GM19324 (cell line): ENCODE measurements around the gene OPCML.

Experiments used
- ATAC-seq: cut with Tn5 transposase; IDR thresholded peaks from one replicate; pipeline ENCODE4 v1.9.1; 2021; ENCODE audit warnings: mild to moderate bottlenecking, moderate library complexity; ENCODE audit not compliant: unreplicated experiment, low FRiP score

The OPCML gene

DNA sequence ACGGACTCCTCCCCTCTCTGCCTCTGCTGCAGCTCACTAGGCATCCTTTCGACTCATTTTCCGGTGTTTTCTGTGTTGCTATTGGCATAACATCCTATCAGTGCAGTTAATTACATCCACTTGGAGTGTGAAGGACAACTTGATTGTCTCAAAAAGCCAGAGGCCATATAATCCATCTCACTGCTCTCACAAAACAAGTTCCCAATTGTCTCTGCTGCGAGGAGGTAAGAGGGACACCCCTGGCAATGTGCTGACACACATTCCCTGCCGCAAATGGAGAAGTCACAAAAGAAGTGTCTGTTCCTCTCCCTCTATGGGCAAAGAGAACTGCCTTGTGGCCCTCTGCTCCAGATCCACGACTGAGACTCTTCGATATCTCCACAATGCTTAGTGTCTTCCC lies 618.4 kb downstream of the OPCML start:
- no peak for ATAC-seq

DNA sequence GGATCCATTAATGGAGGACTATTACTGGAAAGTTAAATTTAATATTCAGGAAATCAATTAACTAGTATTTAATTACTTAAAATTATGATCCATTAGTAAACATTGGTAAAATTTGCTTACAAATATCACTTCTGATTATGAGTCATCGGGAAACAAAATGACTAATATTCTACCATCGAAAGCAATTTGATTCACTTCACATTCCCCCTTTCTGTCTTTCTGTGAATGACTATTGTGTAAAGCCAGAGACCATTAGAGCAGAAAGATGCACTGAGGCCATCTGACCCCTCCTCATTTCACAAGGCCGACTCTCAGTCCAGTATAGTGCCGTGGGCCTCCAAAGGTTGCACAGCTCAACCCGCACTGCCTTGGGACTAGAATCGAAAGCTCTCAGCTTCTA lies 619.0 kb downstream of the OPCML start:
- no peak for ATAC-seq

DNA sequence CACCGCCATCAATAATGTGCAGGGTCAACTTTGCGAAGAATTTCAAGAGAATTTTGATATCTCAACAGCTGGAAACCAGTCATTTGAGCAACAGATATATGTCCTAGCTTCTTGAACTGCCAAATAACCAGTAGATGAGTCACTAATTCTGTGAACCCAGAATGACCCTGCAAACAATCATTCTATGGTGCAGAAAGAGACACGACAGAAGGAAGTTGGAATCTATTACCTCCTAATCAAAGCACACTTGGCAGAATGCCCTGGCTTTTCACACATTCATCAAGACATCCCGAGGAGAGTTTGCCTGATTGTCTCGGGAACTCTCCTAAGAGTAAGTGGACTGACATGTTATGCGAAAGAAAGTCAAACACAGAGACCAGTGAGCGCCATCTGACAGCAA lies 621.1 kb downstream of the OPCML start:
- no peak for ATAC-seq

DNA sequence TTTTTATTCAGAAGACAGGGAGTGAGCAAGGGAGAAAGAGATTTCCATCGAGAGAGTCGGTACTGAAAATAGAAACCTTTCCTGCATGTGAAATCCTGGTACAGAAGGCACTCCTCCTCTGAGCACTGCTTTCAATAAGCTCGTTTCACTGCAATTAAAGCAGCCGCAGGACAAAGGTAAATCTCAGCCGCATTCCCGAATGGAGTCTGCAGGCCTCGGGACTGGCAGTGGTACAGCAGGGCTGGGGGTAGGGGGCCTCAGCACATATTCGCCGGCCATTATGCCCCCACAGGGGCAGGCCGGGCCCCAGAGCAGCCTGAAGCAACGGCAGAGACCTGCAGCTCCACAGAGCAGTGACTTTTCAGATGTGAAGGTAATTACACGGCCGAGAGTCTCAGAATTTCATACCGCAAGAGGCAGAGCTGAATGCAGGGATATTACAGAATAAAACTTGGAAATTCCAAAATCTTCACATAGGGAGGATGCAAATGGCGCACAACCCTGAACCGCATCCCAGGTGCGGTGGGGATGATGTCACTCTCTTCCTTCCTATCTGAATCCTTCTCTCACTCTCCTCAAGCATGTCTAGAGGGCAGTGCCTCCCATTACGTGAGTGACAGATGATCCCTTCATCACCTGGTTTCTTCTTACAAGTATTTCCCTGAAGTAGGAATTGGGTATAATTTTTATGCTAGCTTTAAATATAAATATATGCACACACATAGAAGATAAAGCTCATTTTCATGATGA lies 622.1 kb downstream of the OPCML start:
- ATAC-seq = no peak

DNA sequence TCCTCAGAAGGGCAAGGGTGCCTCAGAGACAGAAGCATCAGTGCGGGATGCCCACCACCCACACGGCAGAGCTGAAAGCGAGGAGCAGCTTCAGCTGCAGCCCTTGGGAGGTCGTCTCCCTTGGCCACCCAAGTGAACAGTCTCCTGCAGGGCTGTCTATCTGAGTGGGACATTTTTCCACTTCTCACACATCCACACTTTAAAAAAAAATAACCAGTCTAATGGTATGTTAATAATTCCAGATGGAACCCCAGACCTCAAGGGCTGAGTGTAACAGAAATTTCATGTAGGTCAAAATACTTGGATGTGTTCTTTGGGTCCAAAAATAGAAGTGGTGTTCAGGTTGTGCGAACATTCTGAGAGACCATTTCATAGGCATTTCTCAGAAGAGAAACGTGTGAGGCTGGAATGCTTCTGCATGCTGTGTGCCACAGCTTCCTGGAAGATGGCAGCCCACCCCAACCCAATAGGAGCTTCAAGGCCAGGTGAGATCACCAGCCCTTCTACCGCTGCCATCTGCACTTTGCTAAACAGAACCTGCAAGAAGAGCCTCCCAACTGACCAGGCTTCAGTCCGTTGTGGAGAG lies 623.2 kb downstream of the OPCML start:
- no peak for ATAC-seq

DNA sequence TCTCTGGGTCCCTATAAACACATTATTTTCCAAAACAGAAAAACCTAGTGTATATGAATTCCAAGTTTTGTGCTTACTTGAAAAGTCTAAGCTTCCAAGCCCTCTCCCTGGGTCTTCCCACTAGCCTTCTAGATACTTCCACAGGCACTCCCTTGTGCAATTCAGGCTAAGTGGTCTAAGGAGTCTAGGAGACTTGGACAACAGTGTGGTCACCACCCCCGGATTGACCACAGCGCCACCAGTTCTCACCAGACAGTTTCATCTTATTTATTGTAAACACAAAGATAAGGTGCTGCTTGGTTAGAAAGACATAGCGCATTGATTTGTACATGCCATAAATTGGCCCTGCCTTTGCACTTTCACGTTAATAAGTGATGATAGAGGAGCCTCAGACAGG lies 623.9 kb downstream of the OPCML start:
- no peak for ATAC-seq

DNA sequence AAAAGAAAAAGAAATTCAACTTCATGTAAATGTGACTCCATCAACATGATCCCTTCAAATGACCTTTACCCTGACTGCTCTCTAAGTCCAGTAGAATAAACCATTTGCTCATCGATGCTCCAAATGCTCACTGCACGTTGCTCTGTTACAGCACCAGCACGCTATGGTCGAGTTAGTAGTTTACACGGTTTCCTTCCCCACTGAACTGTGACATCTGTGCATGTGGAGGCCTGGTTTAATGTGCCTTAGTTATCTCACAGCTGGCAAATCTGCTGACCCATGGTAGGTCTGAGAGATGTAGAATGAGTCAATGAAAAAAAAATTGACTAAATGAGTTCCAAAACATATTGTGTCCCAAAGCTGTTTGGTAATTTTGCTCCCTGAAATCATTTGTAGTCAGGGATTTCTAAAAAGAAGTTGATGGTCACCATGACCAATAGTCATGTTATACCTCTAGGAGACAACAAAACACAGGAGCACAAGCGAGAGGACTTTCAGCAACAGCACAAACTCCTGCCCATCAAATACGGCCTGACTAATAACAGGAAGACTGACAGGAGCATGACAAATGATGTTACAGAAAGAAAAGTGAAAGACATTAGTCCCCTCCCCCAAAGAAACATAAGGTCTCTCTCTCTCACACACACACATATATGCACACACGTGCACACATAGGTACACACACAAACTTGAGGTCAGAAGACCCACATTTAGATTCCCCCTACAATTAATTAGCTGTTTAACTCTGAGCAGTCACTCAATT lies 624.5 kb downstream of the OPCML start:
- ATAC-seq = no peak

DNA sequence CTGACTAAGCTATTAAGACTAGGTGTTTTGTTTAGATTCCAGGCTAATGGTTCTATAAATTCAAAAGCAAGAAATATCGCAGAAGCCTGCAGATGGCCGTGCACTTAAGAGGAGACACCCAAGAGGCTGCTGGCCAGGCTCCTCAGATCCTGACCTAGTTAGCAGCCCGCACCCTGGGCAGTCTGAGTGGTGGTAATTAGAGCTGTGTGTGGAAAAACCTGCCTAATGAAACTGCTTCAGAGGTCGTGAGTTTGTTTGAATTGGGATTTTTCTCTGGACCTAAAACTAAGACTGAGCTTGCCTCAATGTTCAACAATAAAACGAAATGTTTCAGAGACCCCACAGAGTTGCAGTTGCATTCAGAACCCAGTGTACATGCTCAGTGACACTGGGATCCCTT lies 627.7 kb downstream of the OPCML start:
- no peak for ATAC-seq

DNA sequence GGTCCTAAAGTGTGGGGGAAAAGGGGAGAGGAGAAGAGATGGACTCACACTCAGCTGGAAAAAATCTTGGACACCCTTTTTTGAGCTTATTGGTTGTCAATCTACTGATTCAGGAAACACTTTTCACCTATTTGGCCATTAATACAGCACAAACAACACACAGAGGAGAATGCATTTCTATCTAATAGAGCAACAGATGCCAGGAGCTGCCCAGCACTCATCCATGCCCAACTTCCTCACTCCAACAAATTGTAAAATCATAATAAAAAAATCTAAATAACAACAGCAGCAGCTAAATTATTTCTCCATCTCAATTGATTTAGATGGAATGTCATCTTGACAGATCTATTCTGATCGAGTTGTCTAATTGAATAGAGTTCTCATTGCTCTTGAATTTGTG lies 628.2 kb downstream of the OPCML start:
- no peak for ATAC-seq

DNA sequence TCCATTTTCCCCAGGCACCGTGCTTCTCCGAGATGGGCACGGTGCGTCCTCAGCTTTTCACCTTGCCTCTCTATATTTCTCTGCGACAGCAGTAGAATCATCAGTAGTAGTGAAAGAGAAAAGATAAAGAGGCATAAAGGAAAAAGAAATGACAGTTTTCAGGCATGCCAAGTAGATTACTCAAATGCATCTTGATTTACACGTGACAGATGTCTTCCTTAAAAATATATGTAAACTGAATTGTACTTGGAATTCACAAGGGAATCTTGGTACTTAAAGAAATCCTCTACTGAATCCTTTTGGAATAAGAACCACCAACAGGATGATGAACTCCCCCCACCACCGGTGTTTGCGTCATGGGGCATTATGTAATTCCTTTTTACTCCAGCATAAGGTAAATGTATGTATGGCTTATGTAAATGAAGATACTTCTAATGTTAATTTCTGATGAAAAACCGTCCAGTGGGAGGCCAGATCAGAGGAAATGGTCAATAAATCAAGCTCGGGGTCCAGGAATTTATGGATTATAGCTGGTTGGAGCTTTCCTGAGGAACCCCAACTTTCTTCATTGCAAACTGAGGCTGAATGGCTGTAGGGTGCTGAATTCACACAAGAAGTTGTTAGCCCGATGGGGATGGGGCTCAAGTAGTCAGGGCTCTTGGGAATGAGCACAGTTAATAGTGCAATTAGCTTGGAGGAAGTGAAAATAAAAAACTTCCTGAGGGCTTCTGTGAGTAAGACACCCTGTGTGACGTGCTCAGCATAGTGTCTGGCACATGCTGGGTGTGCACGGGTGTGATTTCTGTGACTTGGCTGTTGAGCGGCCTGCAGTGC lies 630.4 kb downstream of the OPCML start:
- no peak for ATAC-seq

DNA sequence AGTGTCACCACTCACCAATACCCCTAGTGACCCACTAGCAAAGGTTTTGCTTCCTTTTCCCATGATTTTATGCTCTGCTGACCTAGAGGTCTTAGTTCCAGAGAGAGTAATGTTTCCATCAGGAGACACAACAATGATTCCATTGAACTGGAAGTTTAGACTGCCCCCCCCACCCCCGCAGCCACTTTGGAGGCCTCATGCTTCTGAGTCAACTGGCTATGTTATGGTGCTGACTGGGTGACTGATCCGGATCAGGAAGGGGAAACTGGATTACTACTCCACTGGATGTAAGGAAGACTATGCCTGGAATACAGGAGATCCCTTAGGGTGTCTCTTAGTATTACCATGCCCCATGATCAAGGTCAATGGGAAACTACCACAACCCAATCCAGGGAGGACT lies 633.6 kb downstream of the OPCML start:
- ATAC-seq = no peak

DNA sequence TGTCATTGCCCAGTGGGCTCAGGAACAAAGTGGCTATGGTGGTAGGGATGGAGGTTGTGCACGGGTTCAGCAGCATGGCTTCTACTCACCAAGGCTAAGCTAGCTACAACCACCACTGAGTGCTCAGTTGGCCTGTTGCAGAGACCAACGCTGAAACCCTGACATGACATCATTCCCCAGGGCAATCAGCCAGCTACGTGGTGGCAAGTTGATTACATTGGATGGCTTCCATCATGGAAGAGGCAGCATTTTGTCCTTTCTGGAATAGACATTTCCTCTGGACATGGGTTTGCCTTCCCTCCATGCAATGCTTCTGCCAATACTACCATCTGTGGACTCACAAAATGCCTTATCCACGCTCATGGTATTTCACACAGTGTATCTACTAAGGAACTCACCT lies 634.3 kb downstream of the OPCML start:
- ATAC-seq = no peak

DNA sequence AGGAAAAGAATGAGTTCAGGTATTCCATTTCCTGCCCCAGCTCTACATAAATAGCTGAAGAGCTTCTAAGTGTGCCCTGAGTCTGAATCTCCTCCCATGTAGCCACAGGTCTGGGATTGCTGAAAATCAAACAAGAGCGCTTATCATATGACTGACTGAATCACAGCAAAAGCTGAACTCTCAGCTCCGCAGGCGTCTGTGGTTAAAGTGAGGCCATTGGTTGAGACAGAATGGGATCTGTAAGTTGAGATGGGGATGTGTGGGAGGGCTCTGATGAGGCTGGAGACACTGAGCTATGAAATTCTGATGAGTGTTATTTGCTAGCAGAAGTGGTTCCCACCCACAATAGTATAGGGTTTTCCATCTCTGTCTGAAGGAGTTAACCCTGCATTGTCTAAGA lies 637.0 kb downstream of the OPCML start:
- no peak for ATAC-seq

DNA sequence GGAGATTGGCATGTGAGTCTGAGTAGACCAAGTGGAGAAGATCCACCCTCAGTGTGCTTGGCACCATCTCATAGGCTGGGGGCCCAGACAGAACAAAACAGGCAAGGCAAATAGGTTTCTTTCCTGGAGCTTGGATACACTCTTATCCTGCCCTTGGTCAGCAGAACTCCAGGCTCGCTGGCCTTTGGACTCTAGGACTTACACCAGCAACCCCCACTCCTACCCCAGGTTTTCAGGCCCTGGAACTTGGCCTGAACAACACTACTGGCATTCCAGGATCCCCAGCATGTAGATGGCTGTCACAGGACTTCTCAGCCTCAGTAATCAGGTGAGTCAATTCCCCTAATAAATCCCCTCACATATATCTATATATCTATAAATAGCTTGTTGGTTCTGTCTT lies 637.7 kb downstream of the OPCML start:
- no peak for ATAC-seq

DNA sequence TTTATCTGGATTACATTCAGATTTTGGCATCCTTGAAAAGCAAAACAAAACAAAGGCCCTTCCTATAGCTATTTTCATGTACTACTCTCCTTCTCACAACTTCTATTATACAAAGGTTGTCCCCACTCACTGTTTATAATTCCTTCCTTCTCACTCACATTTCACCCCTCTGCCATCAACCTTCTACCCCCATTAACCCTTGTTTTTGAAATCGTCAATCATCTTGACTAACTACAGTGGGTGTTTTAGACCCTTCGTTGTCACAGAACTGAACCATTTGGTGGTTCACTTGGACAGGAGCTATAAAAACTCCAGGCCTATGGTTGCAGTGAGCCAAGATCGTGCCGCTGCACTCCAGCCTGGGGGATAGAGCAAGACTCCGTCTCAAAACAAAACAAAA lies 639.4 kb downstream of the OPCML start:
- no peak for ATAC-seq

DNA sequence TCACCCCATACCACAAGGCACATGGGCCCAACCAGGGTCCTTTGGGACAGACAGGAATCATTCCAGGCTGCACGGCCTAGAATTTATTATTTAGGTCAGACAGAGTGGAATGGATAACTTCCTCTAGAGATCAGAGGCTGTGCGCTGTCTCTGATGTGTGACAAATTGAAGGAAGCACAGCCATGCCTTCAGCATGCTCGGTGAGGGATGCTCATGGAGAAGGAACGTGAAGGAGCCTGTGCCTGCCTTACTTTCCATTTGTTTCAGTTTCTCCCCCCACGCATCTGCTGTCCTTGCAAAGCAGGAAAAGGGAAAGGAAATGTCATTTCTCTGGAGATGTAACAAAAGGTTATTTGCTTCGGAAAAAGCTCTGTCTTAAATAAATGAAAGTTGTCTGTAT lies 644.1 kb downstream of the OPCML start:
- ATAC-seq = no peak

DNA sequence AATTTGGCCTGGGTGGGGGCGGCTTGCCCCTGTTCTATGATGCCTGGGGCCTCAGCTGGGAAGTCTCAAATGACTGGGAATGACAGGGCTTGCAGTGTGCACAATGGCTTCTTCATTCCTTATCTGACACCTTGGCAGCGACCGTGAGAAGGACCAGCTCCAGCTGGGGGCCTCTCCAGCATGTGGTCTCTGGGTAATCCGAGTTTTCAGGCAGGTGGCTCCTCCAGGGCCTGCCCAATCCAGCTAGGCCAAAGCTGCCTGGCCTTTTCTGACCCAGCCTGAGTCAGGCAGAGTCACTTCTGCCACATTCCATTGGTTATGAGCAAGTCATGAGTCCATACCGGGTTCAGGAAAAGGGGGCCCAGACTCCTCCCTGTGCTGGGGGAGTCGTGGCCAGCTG lies 646.0 kb downstream of the OPCML start:
- ATAC-seq = no peak

DNA sequence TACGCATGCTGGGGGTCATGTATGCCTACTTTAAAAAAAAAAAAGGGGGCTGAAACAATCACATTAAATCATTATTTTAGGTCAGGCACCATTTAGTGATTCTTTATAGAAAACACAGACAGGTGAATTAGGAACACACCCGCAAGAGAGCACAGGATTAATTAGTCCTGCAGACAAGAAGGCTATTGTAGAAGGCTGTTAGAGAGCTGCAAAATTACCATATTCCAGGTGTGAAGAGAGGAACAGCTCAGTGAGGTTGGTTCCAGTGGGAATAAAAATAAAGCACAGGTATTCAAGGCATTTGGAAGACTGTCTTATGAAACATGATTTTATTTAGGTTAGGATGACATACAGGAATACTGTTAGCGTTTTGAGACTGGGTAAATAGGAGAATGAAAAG lies 649.1 kb downstream of the OPCML start:
- no peak for ATAC-seq

DNA sequence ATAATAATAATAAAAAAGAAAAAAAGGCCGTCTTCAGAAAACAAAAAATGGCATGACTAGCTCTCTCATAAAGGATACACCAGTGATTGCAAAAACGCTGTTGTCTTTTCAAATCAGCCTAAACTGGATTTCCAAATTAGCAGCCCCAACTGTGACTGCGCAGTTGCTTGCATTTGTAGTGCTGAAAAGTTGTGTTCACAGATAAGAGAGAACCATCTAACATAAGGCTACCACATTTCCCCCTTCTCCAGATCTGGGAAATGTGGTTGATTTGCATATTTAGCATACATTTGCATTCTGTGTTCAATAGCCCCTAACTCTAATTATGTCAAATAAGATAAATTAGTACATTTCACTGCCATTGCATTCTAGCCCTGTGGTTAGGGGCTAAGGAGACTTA lies 650.7 kb downstream of the OPCML start:
- no peak for ATAC-seq

DNA sequence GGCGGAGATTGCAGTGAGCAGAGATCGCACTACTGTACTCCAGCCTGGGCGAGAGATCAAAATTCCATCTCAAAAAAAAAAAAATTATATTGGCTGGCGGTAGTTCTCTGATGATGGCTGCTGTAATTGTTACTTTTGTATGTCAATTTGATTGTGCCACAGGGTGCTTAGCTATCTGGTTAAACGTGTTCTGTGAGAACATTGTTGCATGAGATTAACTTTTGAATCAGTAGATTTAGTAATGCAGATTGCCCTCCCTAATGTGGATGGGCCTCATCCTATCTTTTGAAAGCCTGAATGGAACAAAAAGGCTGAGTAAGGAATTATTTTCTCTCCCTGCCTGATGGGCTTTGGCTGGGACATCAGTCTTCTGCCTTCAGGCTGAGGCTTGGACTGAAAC lies 654.2 kb downstream of the OPCML start:
- no peak for ATAC-seq

DNA sequence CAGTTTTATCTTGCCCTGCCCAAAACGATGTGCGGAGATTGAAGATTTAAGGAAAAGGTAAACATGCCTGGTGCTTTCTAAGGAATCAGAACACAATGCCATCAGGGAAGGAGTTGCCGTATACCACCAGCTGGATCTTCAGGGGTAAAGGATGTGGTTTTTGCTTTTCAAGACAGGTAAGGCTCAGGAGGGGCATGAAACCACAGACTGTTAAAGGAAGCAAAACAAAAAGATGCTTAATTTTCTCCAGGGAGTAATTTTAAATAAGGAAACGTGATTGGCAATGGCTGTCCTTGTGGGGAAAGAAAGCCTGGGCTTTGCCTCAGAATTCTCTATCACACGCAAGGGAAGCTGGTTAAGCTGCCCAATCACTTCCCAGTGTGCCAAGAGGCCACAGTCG lies 655.6 kb downstream of the OPCML start:
- ATAC-seq = no peak
